NT2/D1 (cell line): Measurements from ENCODE around the gene TMEM131.
A peak's percentile ranks its signal among the peaks of the same experiment; 100 is the strongest.

ENCODE experiments used
- DNase-seq: peaks from one replicate; pipeline ENCODE4 v3.0.0-alpha.2; 2011; ENCODE audit warnings: low read depth, low spot score
- H3K27me3 ChIP-seq: 2 replicates; pipeline ENCODE4 v1.6.0; 2011; ENCODE audit warnings: mild to moderate bottlenecking; ENCODE audit not compliant: insufficient read length, insufficient read depth
- H3K36me3 ChIP-seq: 2 replicates; pipeline ENCODE4 v1.6.1; 2011; ENCODE audit warnings: mild to moderate bottlenecking, low read length, mixed read lengths; ENCODE audit not compliant: insufficient read depth, insufficient read length
- H3K4me1 ChIP-seq: 2 replicates; pipeline ENCODE4 v1.5.1; 2011; ENCODE audit not compliant: insufficient read depth, insufficient read length
- H3K4me3 ChIP-seq: 2 replicates; pipeline ENCODE4 v1.5.1; 2011; ENCODE audit warnings: low read depth; ENCODE audit not compliant: insufficient read length
- H3K9ac ChIP-seq: 2 replicates; pipeline ENCODE4 v1.6.0; 2011; ENCODE audit warnings: low read depth; ENCODE audit not compliant: insufficient read length
- H3K9me3 ChIP-seq: 2 replicates; pipeline ENCODE4 v1.5.1; 2011; ENCODE audit warnings: mild to moderate bottlenecking, low read length; ENCODE audit not compliant: insufficient read depth
- SUZ12 ChIP-seq: IDR thresholded peaks from 2 replicates; pipeline ENCODE4 v1.6.1; 2011; ENCODE audit not compliant: insufficient read length, insufficient read depth; ENCODE audit errors: extremely low read depth
- YY1 ChIP-seq: IDR thresholded peaks from 2 replicates; pipeline ENCODE4 v1.6.1; 2011; ENCODE audit not compliant: insufficient read length, insufficient read depth
- ZNF274 ChIP-seq: IDR thresholded peaks from 2 replicates; pipeline ENCODE4 v1.6.1; 2011; ENCODE audit warnings: mild to moderate bottlenecking, low read depth, low read length

The TMEM131 gene

DNA sequence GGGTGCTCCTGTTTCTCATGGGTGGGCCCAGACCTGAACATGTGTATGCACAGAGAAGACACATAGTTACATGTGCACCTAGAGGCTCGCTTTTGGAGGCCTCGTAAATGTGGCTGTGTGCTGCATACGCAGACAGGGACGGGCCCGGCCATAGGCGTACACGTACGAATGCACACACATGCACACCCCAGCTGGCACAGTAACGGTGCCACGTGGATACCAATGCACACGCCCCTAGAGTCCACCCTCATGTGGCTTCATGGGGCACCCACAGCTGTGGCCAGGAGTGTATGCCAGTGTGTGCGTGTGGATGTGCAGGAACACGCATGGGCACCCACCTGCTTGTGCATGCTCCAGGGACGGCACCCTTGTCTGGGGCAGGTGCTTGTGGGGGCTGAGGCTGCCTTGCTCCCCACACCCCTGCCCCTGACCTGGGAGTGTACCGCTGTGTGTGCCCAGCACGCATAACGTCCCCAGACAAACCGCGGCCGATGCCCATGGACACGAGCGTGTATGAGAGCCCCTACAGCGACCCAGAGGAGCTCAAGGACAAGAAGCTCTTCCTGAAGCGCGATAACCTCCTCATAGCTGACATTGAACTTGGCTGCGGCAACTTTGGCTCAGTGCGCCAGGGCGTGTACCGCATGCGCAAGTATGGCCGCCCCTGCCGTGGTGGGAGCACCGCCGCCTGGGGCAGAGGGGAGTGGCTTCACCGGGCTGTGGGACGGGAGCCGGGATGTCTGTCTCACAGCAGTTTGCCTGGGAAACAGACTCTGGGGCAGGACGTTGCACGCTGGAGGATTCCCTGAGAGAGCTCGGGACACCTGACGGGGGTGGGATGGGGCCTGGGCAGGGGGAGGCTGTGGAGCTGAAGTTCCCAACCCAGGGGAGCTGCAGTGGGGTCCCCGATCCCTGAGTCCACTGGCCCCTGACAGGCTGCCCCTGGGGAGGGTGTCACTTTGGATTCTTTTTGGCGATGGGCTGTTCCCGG is 261.4 kb downstream of the TMEM131 start:
- H3K9ac ChIP-seq, result no peak overlapping the region
- no peaks in the 10 kb centered on the region for H3K4me1 ChIP-seq
- no peak for DNase-seq
- peaks cover 12% of the 10 kb centered on the region for H3K9me3 ChIP-seq
- H3K36me3 ChIP-seq, result no peaks in the 10 kb centered on the region
- no peaks in the 10 kb centered on the region for H3K27me3 ChIP-seq
- no peak overlapping the region for H3K4me3 ChIP-seq
- TF ChIP-seq YY1 (no peak), SUZ12 (no peak), ZNF274 (no peak)

DNA sequence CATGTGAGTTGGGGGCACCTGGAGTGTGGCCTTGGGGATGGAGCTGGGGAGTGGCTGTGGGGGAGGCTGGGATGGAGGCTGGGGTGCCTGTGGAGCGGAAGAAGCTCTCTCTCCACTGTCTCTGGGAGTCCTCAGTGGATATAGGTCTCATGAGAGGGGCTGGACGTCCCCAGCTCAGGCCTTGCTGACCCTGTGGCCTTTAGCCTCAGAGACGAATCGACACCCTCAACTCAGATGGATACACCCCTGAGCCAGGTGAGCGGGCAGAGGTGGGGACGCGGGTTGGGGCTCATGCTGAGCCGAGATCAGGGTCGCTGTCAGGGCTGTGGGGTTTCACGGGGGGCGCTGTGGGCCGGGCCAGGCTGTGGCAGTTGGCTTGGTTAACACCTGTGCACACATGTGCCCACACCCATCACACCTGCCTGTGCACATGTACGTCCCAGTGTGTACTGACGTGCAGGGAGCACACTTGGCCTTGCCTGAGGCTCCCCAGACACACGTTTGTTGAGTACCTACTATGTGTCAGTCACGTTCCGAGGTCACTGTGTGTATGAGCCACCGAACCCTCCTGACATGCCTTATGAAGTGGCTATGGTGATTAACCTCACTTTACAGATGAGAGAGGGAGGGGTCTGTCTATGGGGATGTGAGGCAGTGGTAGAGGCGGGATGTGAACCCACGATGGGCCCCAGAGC is 262.3 kb downstream of the TMEM131 start:
- Histone ChIP-seq H3K27me3 (no peaks in the 10 kb centered on the region), H3K9me3 (peaks cover 14% of the 10 kb centered on the region), H3K36me3 (no peaks in the 10 kb centered on the region), H3K4me3 (no peak overlapping the region), H3K9ac (peak overlapping the region; percentile 5), H3K4me1 (no peaks in the 10 kb centered on the region)
- no peak for DNase-seq
- TF ChIP-seq YY1, result no peak
- TF ChIP-seq ZNF274, result no peak
- no peak for TF ChIP-seq SUZ12

DNA sequence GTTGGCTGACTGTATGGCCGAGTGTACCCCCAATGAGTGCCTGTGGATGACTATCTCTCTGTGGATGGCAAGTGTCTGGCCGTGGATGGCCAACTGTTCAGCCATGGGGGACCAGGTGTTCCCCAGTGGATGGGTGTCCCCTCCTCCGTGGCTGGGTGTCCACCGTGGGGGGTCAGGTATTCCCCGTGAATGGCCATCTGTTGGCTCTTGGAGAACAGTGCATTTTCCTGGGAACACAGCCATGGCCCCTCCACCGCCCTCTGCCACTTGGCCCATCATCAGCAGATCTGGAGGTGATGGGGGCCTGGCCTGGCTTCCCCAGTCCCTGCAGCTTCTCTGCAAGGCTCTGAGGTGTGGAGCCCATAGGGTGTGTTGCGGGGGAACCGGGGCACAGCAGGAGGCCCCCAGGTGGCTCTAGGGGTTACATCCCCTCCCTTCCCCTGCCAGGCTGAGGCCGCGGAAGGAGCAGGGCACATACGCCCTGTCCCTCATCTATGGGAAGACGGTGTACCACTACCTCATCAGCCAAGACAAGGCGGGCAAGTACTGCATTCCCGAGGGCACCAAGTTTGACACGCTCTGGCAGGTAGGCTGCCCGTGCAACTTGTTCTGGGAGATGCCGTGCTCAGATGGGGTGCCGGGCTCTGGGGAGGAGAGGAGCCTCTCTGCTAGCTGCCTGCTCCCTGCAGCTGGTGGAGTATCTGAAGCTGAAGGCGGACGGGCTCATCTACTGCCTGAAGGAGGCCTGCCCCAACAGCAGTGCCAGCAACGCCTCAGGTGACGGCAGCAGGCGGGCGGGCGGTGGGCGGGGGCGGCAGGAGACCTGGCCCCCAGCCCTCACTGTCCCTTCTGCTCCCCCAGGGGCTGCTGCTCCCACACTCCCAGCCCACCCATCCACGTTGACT is 263.1 kb downstream of the TMEM131 start:
- H3K4me1 ChIP-seq, result no peaks in the 10 kb centered on the region
- no peaks in the 10 kb centered on the region for H3K36me3 ChIP-seq
- TF ChIP-seq ZNF274 (no peak), SUZ12 (no peak), YY1 (no peak)
- H3K9ac ChIP-seq, result no peak overlapping the region
- H3K27me3 ChIP-seq, result no peaks in the 10 kb centered on the region
- peaks cover 14% of the 10 kb centered on the region for H3K9me3 ChIP-seq
- no peak for DNase-seq
- no peak overlapping the region for H3K4me3 ChIP-seq

DNA sequence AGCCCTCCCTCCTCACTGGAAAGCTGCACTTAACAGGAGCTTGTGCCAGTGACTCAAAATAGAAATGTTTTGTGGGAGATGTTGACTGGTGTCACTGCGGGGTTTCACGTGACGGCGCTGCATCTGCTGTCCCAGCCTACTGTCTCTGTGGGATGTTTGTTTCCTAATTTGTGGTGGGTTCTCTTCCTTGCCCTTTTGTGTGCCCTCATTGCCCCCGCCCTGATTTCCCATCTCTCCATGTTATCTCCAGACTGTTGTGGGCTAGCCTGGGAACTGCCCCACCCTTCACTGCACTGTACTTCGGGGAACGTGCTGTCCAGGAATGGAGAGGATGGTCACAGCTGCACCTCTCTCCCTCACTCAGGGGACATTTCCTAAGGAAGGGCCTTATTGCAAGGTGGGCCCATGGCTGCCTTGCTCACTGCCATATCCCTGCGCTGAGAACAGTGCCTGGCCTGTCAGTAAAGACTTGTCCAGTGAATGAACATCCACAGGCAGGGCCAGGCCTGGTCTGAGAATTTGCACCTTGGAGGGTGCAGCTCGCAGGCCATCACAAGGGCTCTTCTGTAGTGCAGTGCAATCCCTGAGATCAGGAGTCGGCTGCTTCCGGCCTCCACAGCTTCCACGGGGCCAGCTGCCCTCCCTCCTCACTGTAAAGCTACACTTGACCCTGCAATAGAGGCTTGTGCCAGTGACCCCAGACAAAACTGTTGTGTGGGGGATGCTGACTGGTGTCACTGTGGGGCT is 264.3 kb downstream of the TMEM131 start:
- Histone ChIP-seq H3K4me3 (no peak overlapping the region), H3K4me1 (no peaks in the 10 kb centered on the region), H3K9me3 (peaks cover 19% of the 10 kb centered on the region)

DNA sequence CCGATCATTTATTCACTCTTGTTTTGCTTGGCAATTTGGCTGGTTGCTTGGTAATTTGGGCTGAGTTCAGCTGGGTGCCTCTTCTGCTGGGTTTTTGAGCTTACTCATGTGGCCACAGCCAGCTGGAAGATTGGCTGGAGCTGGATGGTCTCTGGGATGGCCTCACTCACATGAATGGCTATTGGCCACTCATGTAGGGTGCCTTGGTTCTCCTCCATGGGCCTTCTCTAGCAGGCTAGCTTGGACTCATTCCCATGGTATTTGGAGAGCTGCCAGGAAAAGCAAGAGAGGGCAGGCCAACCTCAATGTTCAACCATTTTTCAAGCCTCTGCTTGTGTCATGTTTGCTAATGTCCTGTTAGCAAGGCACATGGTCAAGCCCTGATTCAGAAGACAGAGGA is 265.5 kb downstream of the TMEM131 start:
- Histone ChIP-seq H3K9ac (no peak overlapping the region), H3K9me3 (peaks cover 19% of the 10 kb centered on the region), H3K4me1 (no peaks in the 10 kb centered on the region), H3K27me3 (no peaks in the 10 kb centered on the region), H3K4me3 (no peak overlapping the region), H3K36me3 (no peaks in the 10 kb centered on the region)
- no peak for DNase-seq
- TF ChIP-seq SUZ12 (no peak), YY1 (no peak), ZNF274 (no peak)

More for the DNA sequence above, 264.3 kb downstream of the TMEM131 start:
- TF ChIP-seq ZNF274 (no peak), SUZ12 (no peak), YY1 (no peak)
- Histone ChIP-seq H3K36me3 (no peaks in the 10 kb centered on the region), H3K27me3 (no peaks in the 10 kb centered on the region), H3K9ac (no peak overlapping the region)
- DNase-seq, result no peak

DNA sequence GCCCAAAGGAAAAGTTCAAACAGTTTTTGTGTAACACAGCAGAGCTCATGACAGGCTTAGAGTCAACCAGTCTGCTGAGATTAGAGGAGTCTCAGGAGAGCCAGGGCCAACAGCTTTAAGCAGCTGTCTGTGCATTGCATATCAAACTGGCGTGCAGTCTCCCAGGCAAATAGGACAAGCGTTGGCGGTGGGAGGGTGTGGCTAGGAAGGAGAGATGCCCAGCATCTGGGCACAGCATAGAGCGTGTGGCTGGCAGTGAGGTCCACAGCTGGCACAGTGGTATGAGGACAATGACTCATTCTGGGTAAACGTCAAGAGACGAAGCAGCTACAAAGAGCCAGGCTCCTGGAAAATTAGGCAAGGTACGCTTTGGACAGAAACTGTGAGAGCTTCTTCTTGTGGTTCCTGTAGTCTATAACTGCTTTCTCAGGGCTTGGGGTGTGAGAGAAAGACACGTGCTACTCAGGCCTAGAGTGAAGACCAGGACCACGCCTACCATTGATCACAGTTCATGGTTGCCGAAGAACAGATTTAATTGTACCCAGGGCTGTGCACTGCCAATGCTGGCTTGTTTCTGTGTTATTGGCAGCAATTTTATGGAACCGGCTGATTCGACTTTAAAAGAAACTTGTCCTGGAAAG is 267.5 kb downstream of the TMEM131 start:
- Histone ChIP-seq H3K9ac (no peak overlapping the region), H3K4me1 (no peaks in the 10 kb centered on the region), H3K36me3 (no peaks in the 10 kb centered on the region), H3K27me3 (no peaks in the 10 kb centered on the region), H3K9me3 (peaks cover 19% of the 10 kb centered on the region), H3K4me3 (no peak overlapping the region)
- TF ChIP-seq SUZ12, result no peak
- TF ChIP-seq YY1, result no peak
- no peak for TF ChIP-seq ZNF274
- no peak for DNase-seq
